Thyroid gland (tissue), 4 donors: ENCODE results near the gene SCCPDH. TPM values are rescaled to one million over a fixed set of nuclear protein-coding genes. Genes with fewer than 3 reads are reported as not detected.
"Not testable (repeated sequence)": the region's sequence is repeated elsewhere in the genome, so short reads cannot be mapped to it uniquely, and the experiment has no call there.

Experiments
- DNase-seq, 2 donors: peaks; one replicate each; pipeline ENCODE4 v3.0.0-alpha.2; 2019
- H3K27ac ChIP-seq, 3 donors: fragments of 200-600 bp; sonication (generic); 1 replicate in 2 of 3; 2 replicates in 1 of 3; pipeline ENCODE4 v1.5.1; 2016 to 2019; ENCODE audit warnings: mild to moderate bottlenecking in 1 of 3, moderate library complexity in 1 of 3
- H3K27me3 ChIP-seq: fragments of 200-600 bp; sonication (generic); one replicate; pipeline ENCODE4 v1.5.1; 2019
- H3K36me3 ChIP-seq, 2 donors: fragments of 200-600 bp; sonication (generic); one replicate each; pipeline ENCODE4 v1.5.1; 2016 to 2019
- H3K4me1 ChIP-seq, 2 donors: fragments of 200-600 bp; sonication (generic); one replicate each; pipeline ENCODE4 v1.5.1; 2017 to 2019
- H3K4me3 ChIP-seq, 3 donors: fragments of 200-600 bp; sonication (generic); replicated peaks in 1 of 3; 1 replicate in 2 of 3; 2 replicates in 1 of 3; pipeline ENCODE4 v1.5.1; 2016; ENCODE audit warnings: mild to moderate bottlenecking in 1 of 3
- H3K9me3 ChIP-seq: fragments of 200-600 bp; sonication (generic); one replicate; pipeline ENCODE4 v1.5.1; 2017
- CTCF ChIP-seq, 6 experiments: fragments of 200-600 bp in 3 of 6; fragments of 450-650 bp in 3 of 6; sonication (generic) in 3 of 6; IDR thresholded peaks; one replicate each; pipeline ENCODE4 v1.5.1; 2016 to 2019; ENCODE audit warnings: antibody characterized with exemption in 6 of 6, mild to moderate bottlenecking in 2 of 6, inconsistent platforms in 1 of 6, moderate library complexity in 1 of 6
- POLR2A ChIP-seq, 2 donors: fragments of 450-650 bp; IDR thresholded peaks; one replicate each; pipeline ENCODE4 v1.6.1; 2017; ENCODE audit warnings: antibody characterized with exemption in 2 of 2, mild to moderate bottlenecking in 2 of 2, moderate library complexity in 1 of 2
- WGBS, 2 donors: methylation state at CpG; one replicate each; pipeline ENCODE4 v1.1.5; 2017; 5-methylcytosine and 5-hydroxymethylcytosine counted together
- intact Hi-C: fragments of 100-400 bp; cut with DNase I; formaldehyde crosslinking; loops from one replicate; pipeline ENCODE4 v1.15.1; 2023
- total RNA-seq, 4 donors: library from RNA; depleted of rRNA; stranded (reverse); fragments of >200 nt; gene quantifications; one replicate each; pipeline ENCODE4 v1.2.3, GENCODE V29; 2016

SCCPDH gene
- total RNA-seq, 4 donors from 2014 or later, result 30.0 to 37.8 (median 32.9) TPM

- Histone ChIP-seq H3K27ac (peak overlapping the region in 1 of 3 donors; percentile 26), H3K4me3 (no peak overlapping the region), H3K9me3 (no peaks in the 10 kb centered on the region), H3K27me3 (no peaks in the 10 kb centered on the region), H3K4me1 (peaks cover 0 to 11% of the 10 kb centered on the region in 2 donors), H3K36me3 (no peaks in the 10 kb centered on the region)
- peak; percentile 79 to 83 for DNase-seq
- 7 to 9% methylated on average over 10 to 16 of the region's 16 CpGs for WGBS, 2 donors
- intact Hi-C loops, result loop anchor here (10.0 kb wide), 1 partner anchor 125 kb away; the partner anchor contains the start of genes CNST and TFB2M
- TF ChIP-seq CTCF (IDR thresholded peaks at IDR 0.05) (peak; percentile 67 to 81 (median 76)), POLR2A (IDR thresholded peaks at IDR 0.05) (no peak)
Observed at GRCh38 chr1:246689409-246690008, 34.7 kb upstream of the SCCPDH start.

- TF ChIP-seq POLR2A (IDR thresholded peaks at IDR 0.05) (no peak), CTCF (IDR thresholded peaks at IDR 0.05) (no peak)
Observed at GRCh38 chr1:246690100-246690499, 34.1 kb upstream of the SCCPDH start.

GRCh38 chr1:246691622-246692495 lies 32.4 kb upstream of the SCCPDH start:
- Histone ChIP-seq H3K9me3 (no peaks in the 10 kb centered on the region), H3K27me3 (no peaks in the 10 kb centered on the region), H3K4me3 (no peak overlapping the region), H3K27ac (no peak overlapping the region), H3K4me1 (peaks cover 0 to 12% of the 10 kb centered on the region in 2 donors), H3K36me3 (no peaks in the 10 kb centered on the region)
- intact Hi-C loops, result loop anchor here (10.0 kb wide), 1 partner anchor 127 kb away; the partner anchor contains the start of genes CNST and TFB2M
- 65 to 77% methylated on average over 15 of the region's 15 CpGs for WGBS, 2 donors
- no peak for DNase-seq
- TF ChIP-seq CTCF (IDR thresholded peaks at IDR 0.05) (no peak), POLR2A (IDR thresholded peaks at IDR 0.05) (no peak)

More at GRCh38 chr1:246690100-246690499, 34.1 kb upstream of the SCCPDH start:
- Histone ChIP-seq H3K4me1 (peaks cover 0 to 11% of the 10 kb centered on the region in 2 donors), H3K4me3 (no peak overlapping the region), H3K9me3 (no peaks in the 10 kb centered on the region), H3K36me3 (no peaks in the 10 kb centered on the region), H3K27ac (peak overlapping the region in 1 of 3 donors; percentile 26), H3K27me3 (no peaks in the 10 kb centered on the region)
- intact Hi-C loops, result loop anchor here (10.0 kb wide), 1 partner anchor 125 kb away; the partner anchor contains the start of genes CNST and TFB2M
- no peak for DNase-seq
- WGBS, 2 donors, result 73 to 76% methylated on average over 12 of the region's 12 CpGs

GRCh38 chr1:246694213-246694895 lies 29.9 kb upstream of the SCCPDH start:
- not testable (repeated sequence) for H3K36me3 ChIP-seq, H3K27ac ChIP-seq, H3K9me3 ChIP-seq, DNase-seq, H3K27me3 ChIP-seq, H3K4me3 ChIP-seq
- intact Hi-C loops, result loop anchor here (10.0 kb wide), 1 partner anchor 130 kb away; the partner anchor contains the start of genes CNST and TFB2M
- peaks cover 0 to 14% of the 10 kb centered on the region in 2 donors for H3K4me1 ChIP-seq
- 91 to 92% methylated on average over 10 of the region's 10 CpGs for WGBS, 2 donors

GRCh38 chr1:246695136-246695535 lies 29.1 kb upstream of the SCCPDH start:
- H3K4me3 ChIP-seq, result no peak overlapping the region
- no peaks in the 10 kb centered on the region for H3K36me3 ChIP-seq
- H3K27me3 ChIP-seq, result no peaks in the 10 kb centered on the region
- no peak overlapping the region for H3K27ac ChIP-seq
- TF ChIP-seq CTCF (IDR thresholded peaks at IDR 0.05) (no peak), POLR2A (IDR thresholded peaks at IDR 0.05) (no peak)
- intact Hi-C loops, result loop anchor here (5.0 to 10.0 kb wide), 3 partner anchors 57 to 188 kb away; partner anchors contain the start of genes CNST, SMYD3 and TFB2M
- 37 to 54% methylated on average over 3 of the region's 3 CpGs for WGBS, 2 donors
- peak; percentile 10 to 12 for DNase-seq
- H3K4me1 ChIP-seq, result peaks cover 0 to 7% of the 10 kb centered on the region in 2 donors
- no peaks in the 10 kb centered on the region for H3K9me3 ChIP-seq
